Limb (tissue), 2 donors: Measurements from ENCODE around the gene SMYD1.

Experiments
- DNase-seq, 2 donors: peaks; one replicate each; pipeline ENCODE4 v3.0.0-alpha.2; 2016; ENCODE audit errors: extremely low spot score in 2 of 2

Gene SMYD1

GRCh38 chr2:88087073-88087472 lies 19.4 kb downstream of the SMYD1 start:
- no peak for DNase-seq

- no peak for DNase-seq
Measured at GRCh38 chr2:88087763-88088162, 20.1 kb downstream of the SMYD1 start.

- no peak for DNase-seq
Measured at GRCh38 chr2:88088999-88089398, 21.4 kb downstream of the SMYD1 start.

GRCh38 chr2:88090446-88091283 lies 23.0 kb downstream of the SMYD1 start:
- DNase-seq: no peak

- DNase-seq: no peak
Measured at GRCh38 chr2:88091943-88092342, 24.3 kb downstream of the SMYD1 start.

- no peak for DNase-seq
Measured at GRCh38 chr2:88092773-88093172, 25.1 kb downstream of the SMYD1 start.

- DNase-seq: no peak
Measured at GRCh38 chr2:88095022-88095421, 27.4 kb downstream of the SMYD1 start.

- no peak for DNase-seq
Measured at GRCh38 chr2:88096708-88097107, 29.1 kb downstream of the SMYD1 start.

GRCh38 chr2:88097192-88097591 lies 29.6 kb downstream of the SMYD1 start:
- DNase-seq: no peak

- no peak for DNase-seq
Measured at GRCh38 chr2:88097891-88098557, 30.4 kb downstream of the SMYD1 start.

- no peak for DNase-seq
Measured at GRCh38 chr2:88098558-88098900, 30.9 kb downstream of the SMYD1 start.

GRCh38 chr2:88099798-88100488 lies 32.3 kb downstream of the SMYD1 start:
- DNase-seq: no peak

GRCh38 chr2:88100489-88100858 lies 32.8 kb downstream of the SMYD1 start:
- DNase-seq: no peak

GRCh38 chr2:88108796-88109195 lies 41.2 kb downstream of the SMYD1 start:
- no peak for DNase-seq

GRCh38 chr2:88110830-88111229 lies 43.2 kb downstream of the SMYD1 start:
- no peak for DNase-seq

GRCh38 chr2:88113069-88113468 lies 45.4 kb downstream of the SMYD1 start:
- no peak for DNase-seq

- peak in 1 of 2 donors; percentile 49 for DNase-seq
Measured at GRCh38 chr2:88114889-88115288, 47.3 kb downstream of the SMYD1 start.

- DNase-seq: no peak
Measured at GRCh38 chr2:88115825-88116518, 48.3 kb downstream of the SMYD1 start.

- DNase-seq: no peak
Measured at GRCh38 chr2:88116669-88117432, 49.2 kb downstream of the SMYD1 start.

- DNase-seq: no peak
Measured at GRCh38 chr2:88117973-88118372, 50.3 kb downstream of the SMYD1 start.

- DNase-seq: no peak
Measured at GRCh38 chr2:88121678-88122077, 54.1 kb downstream of the SMYD1 start.
